Activated T-helper 1 cell treated with Interleukin-2 at 50 U/mL for 16 hours (primary cell): ENCODE data around the gene RAG1.

Experiments
- DNase-seq: peaks from one replicate; pipeline ENCODE4 v3.0.0-alpha.2; 2020; ENCODE audit warnings: low read depth

RAG1 gene

DNA sequence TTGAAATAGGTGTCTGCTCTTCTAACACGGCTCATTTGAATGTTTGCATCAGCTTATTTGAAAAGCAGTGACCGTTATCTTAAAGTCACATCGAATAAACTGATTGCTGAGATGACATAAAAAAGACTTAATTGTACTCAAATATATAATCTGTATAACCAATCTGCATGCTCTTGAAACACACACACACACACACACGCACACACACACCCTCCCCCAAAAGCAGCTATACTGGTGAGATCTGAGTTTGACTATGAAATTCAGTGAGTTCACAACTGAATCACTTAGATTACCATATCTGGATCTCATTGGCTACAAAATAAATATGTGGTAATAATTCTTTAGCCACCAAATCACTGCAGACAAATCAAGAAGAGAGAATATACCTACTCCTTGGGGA is 22.7 kb downstream of the RAG1 start:
- no peak for DNase-seq

DNA sequence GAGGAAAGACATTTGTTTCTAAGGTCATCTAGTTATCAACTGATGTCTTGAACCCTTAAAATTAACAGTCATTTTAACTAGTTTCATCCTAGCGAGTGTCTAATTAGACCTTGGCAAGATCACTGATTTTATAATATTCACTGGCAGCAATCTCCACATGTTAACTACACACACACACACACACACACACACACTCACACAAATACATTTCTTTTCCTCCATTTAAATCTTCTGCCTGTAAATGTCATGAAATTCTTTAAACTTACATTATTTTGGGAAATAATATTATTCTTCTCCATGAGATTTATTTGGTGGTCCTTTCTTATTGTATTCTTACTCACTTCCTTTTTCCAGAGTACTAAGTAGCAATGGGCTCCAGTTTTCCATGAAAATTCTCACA is 23.6 kb downstream of the RAG1 start:
- DNase-seq: no peak

DNA sequence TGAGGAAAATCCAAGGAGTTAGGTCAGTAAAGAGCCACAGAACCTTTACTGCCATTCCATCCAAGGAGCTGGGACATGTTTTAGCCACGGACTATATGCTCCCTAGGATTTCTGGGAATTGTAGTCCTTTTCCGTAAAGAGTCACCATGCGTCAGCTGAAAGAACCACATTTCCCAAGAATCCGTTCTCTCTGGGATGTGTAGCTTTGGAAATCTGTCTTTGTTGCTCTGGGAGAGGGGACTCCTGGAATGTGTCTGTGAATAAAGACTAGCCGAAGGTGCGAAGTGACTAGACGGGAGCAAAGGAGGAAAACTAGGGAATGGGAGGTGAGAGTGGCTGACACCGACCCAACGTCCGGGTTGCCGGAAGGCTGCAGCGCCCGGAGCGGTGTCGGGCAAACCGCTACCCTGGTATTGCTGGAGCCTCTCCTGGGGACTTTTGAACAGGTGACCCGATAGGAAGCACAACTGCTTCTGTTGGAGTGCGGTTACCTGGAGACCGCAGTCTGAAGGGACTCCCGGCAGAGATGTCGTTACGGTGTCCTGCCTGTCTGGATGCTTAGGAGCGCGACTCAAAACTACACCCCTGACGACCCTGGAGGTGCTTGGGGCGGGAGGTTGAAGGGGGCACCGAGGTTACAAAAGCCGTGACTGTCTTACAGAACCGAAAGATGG is 26.6 kb downstream of the RAG1 start, which contains the start of gene IFTAP:
IFTAP (plus strand) TSS at position 187 of the 674 bp plus-strand sequence. CDS start 15,602 bp downstream, outside the sequence.
- no peak for DNase-seq

- DNase-seq: no peak
Measured at GRCh38 chr11:36596880-36597279, 29.1 kb downstream of the RAG1 start.

DNA sequence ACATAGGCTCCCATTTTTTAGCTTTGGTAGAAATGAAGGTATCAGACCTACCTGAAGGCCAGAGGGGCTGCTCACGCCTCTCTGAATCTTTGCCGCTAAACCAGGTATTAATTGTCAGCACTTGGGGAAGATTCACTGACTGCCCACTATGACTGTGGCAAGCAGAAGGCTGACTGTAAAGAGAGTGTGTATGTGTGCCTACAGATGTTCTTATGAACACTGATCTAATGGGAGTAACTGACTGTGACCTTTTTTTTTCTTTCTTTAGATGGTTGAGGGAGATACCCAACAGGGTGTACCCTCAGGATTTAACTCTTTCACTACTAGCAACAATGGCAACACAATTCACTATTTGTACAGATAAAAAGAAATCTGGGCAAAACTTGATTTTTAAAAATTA is 30.2 kb downstream of the RAG1 start, which contains the start of gene RAG2:
RAG2 (minus strand) TSS at position 186 of the 400 bp plus-strand sequence. CDS start 4,068 bp downstream, outside the sequence.
- DNase-seq: no peak

- DNase-seq: no peak
Measured at GRCh38 chr11:36600180-36600579, 32.4 kb downstream of the RAG1 start.

DNA sequence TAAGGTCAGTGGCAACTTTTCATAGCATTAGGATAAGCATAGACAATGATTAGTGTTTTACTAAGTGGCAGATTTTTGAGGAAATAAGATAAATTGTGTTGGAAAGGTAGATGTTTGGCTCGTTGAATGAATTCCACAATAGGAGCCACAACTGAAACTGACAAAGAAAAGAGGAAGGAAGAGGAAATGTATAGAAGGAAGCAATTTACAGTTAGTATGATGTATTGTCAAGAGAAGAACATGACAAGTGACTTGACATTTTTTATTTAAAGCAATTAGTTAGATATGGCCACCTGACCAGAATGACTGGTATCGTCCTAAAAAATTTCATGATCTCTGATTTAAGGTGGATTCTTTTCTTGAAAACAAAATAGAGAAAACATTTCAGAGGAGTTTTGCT is 33.3 kb downstream of the RAG1 start:
- DNase-seq: no peak

DNA sequence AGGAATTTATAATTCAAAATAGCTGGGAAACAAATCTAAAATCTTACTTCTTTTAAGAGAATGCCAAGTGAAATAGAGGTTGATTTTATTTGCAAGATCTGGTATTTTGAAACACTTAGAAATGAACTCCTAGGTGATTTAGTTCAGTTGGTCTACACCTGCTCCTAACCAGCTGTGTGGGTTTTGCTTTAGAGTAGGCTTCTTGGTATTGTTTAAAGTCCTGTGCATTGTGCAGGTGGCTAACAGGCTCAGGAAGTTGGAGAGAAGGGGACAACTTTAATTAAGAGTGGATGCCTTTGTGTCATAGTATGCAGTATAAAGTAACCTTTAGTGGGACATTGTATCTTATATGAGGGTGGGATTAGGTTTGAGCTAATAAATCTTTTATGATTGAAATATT is 34.3 kb downstream of the RAG1 start:
- no peak for DNase-seq

DNA sequence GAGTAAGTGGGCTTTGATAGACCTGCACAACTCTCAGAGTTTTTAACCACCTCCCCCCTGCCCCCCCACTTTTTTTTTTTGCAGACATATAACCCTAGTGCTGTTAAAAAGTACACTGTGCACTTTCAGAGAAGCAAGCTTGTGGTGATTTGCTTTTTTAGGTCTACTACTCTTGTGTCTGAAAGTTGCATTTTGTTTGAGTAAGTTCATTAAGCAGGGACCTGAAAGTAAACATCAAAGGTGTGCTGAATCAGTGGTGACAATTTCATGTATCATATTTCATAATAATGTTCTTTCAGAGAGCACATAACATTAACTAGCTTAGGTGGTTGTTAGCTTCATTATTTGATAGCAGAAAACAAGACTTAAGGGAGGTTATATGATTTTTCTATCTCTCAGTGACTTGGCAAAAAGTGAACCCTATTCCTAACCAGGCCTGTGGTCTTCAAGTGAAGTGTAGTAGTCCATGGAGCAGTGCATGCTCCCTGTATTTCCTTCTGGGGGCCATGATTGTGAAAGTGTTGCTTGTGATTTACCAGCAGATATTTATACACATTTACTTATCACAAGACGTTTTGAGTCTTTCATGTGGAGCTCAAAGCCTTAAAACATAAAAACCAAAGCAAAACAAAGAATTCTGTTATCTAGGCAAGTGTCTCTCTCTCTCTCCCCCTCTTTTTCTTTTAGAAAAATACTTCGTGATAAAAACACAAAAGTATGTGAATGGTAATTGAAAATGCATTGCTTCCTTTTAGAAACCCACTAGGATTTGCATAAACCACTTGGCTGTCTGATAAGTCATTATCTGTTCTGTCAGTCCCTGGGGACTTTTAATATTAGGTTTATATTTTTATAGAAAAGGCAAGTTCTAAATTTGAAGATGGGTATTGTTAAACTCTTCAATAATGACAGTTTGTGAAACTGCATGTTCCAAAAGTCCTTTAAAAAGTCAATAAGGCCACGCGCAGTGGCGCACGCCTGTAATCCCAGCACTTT is 37.7 kb downstream of the RAG1 start:
- no peak for DNase-seq

GRCh38 chr11:36608491-36609199 is 40.8 kb downstream of the RAG1 start:
- DNase-seq: no peak

DNA sequence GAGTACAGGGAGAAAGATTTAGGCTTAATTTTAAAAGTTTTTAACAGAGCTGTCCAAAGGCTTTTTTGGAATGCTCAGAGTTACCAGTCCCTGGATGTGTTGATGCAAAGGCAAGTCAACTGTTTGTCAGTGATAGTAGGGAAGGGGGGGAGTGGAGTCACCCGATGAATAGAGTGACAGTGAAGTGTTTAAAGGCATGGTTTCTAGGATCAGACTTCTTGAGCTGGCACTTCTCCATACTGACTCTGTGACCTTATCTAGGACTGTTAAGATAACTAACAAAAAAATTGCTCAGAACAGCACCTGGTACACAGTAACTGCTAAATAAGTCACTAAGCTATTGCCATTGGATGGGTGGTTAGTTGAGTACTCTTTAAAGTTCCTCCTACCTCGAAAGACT is 41.6 kb downstream of the RAG1 start:
- DNase-seq: no peak

DNA sequence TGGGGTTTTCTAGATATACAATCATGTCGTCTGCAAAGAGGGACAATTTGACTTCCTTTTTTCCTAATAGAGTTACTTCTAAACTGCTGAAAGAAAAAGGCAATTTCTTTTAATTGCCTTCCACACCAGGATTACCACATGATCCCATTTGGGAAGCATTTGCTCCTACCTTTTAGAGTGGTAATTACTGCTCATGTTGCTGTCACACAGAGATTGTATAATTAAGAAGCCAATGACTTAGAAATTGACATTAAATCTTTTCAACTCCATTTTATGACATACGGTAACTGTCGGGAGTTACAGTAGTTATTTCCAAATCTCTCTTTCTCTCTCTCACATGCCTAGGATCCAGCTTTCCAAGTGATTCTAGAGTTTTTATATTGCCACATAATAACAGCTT is 48.0 kb downstream of the RAG1 start:
- DNase-seq: no peak

- no peak for DNase-seq
Measured at GRCh38 chr11:36617543-36618362, 49.9 kb downstream of the RAG1 start.

- no peak for DNase-seq
Measured at GRCh38 chr11:36618363-36619047, 50.7 kb downstream of the RAG1 start.

GRCh38 chr11:36619502-36619901 is 51.7 kb downstream of the RAG1 start:
- no peak for DNase-seq

DNA sequence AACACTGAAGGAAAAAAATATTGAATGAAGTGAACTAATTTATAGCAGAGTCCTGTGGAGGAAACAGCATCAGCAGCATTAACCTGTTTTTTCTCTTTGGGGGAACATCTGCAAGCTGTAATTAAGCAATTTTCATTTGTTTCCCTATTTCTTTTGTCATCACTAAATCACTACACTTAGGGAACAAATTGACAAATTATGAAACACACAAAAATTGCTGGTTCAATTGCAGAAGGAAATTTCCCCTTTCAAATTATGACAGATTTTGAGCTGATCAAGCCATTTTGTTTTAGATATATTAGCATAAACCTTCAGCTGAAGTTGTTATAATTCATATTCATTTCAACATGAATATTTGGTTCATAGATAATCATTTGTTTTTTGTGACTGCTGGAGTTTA is 52.4 kb downstream of the RAG1 start:
- DNase-seq: no peak

DNA sequence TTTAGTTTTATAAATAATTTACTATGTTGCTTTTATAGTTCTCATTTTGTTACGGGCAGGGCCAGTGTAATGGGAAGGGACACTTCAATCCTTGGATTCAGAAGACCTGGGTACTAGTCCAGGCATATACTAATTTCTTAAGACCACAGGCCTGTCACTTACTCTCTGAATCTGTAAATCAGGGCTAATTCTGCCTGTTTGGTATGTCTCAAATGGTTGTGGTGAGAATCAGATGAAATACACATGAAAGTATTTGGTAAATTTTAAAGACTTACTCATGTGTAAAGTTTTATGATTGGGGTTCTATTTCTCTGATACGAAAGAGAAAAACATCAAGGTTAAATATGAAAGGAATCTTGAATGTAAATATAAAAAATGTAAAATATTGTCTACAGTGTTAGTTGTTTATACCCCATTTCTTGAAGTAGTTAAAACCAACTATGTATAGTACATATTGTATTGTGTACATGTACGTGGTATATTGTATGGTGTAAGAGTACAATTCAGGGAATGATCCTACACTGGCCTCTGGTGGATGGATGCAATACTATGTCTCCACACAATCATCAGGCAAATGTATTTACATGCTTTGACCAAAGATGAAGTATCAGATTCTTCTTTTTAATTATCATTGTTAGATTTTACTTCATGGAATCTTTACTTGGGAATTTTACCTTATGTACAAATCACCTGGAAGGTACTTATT is 54.8 kb downstream of the RAG1 start:
- DNase-seq: no peak

DNA sequence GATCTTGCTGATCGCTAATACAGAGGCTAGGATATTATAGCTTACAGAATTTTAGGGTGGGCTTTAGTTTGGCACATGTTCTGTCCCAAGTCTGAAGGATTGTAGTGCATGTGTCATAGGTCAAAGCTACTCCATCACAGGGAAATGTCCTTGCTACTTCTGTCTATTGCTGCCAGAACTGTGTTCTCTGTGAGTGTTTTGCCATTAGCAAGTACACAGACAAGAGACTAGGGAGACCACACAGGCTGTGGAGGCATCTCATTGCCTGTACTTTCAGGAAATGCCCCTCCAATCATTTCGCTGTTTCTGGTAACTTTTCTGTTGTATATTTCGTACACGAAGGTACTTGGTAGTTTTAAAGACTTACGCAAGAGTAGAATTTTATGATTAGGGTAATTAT is 55.7 kb downstream of the RAG1 start:
- no peak for DNase-seq

DNA sequence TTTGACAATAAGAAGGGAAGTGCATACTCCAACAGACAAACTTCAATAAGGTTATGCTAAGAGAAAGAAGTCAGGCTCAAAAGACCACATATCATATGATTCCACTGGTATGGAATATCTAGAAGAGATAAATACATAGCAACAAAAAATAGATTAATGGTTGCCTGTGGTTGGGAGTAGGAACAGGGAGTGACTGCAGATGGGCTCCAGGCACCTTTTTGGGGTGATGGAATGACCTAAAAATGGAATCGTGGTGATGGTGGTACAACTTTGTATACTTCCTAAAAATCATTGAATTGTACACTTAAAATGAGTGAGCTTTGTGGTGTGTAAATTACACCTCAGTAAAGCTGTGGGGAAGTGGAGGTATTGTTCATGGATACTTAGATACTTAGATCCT is 59.2 kb downstream of the RAG1 start:
- no peak for DNase-seq

DNA sequence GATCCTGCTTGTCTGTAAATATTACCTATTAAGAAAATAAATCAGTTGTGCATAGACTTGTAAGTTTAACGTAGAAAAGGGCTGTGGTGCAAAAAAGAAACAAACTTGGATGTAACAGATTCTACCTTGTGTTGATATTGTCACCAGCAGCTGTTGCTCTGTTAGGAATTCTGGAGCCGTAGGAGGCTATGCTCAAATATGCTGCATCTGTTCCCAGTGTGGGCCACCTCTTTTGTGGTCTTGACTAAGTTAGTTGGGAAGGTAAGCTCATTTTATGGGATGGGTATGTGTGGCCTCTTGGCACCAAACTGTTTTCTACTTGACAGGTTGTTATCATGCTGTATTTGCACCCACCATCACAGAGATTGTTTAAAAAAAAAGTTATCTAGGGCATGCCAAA is 59.7 kb downstream of the RAG1 start:
- no peak for DNase-seq
